GM19455 (cell line): Measurements from ENCODE around the gene TBC1D1.

ENCODE experiments used
- ATAC-seq: cut with Tn5 transposase; IDR thresholded peaks from one replicate; pipeline ENCODE4 v1.9.1; 2021; ENCODE audit not compliant: unreplicated experiment

The TBC1D1 gene

GRCh38 chr4:37989398-37990260, 98.7 kb downstream of the TBC1D1 start:
- ATAC-seq: no peak

DNA sequence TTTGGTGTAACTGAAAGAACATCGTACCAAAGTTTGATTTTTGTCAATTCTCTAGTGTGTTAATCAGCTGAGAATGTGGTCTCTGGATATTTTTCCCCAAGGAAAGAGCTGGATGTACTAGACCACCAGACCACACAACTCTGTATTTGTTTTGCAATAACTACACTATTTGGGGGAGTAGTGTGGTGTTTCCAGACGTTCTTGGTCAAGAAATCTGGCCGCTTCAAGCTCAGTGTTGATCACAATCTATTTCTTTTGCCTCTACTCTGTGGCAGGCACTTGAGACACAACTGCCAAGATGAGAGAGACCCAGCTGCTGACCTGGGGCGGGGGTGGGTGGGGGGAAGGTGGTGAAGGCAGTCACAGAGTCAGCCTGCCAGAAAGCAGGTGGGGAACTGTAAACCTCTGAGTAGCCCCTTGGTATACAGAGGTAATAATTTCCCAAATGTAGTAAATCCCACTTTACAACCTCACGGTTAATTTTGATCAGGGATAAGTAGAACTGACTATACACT, 99.9 kb downstream of the TBC1D1 start:
- ATAC-seq: no peak

- no peak for ATAC-seq
These were observed 100.9 kb downstream of the TBC1D1 start for GRCh38 chr4:37991623-37992410.

DNA sequence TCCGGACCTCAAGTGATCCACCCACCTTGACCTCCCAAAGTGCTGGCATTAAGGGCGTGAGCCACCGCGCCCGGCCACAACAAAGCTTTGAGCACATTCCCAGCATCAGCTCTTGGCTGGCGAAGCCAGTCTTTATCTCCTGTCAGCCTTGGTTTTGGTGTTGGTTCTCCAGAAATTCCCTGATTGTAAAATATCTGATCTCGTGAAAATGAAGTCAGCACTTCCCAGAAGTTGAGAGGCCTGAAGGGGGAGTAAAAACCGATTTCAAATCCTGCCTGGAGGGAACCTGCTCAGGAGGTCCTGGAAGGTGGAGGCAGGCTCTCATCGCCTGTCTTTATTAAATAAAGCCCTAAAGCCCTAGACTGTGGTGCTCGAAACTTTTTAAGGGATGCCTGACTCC, 102.9 kb downstream of the TBC1D1 start:
- no peak for ATAC-seq

DNA sequence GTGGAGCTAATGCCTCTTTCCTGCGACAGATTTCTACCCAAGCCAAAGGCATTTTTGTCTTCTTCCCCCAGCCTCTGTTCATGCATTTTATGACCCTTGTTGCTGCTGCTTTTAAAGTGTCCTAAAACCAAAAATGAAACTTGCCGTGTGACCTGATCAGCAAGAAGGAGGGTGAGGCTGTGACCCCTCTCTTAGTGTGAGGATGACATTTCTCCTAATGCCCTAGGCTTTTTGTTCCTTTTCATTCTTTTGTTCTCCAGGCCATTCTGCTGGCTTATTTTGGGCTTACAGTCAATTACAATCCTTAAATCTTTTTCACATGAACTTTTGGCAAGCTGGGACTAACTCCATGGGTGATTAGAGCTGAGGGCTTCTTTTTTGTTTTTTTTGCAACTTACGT, 103.7 kb downstream of the TBC1D1 start:
- ATAC-seq: no peak

- ATAC-seq: no peak
These were observed 104.5 kb downstream of the TBC1D1 start for GRCh38 chr4:37995299-37995821.

- no peak for ATAC-seq
These were observed 105.3 kb downstream of the TBC1D1 start for GRCh38 chr4:37995981-37996775.

- no peak for ATAC-seq
These were observed 107.3 kb downstream of the TBC1D1 start for GRCh38 chr4:37998226-37998625.

GRCh38 chr4:37999000-37999716, 108.3 kb downstream of the TBC1D1 start:
- no peak for ATAC-seq

DNA sequence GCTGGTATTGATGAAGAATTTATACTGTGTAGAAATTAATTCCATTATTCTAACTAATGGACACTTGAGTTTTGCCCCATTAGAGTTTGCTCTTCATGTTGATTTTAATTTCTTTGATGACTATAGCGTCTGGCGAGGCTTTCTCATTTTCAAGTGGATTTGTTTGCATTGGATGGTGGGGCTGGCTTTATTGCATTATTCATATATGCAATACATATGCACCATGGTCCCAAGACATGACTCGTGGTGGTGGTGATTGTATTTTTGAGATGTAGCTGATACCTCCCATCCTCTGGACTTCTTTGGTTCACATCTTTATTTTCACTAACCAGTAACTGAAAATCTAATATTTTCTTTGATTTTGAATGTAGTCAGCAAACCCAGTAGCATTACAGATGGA, 109.1 kb downstream of the TBC1D1 start:
- ATAC-seq: no peak

DNA sequence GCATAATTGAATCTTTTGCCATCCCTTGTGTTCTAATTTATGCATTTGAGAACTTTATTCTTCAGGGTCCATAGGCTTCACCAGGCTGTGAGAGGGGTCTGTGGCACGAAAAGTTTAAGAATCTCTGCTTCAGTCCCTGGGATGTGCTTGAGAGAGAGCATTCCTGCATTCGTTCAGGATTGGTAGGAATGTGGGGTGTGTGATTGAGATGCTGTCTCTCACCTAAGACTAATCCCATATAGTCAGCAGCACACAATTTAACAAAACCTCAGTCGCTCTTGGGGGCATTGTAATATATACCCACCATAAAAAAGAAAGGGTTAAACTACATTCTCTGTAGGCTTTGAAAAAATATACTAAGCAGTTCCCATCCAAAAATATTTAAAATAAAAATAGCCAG, 111.0 kb downstream of the TBC1D1 start:
- no peak for ATAC-seq

DNA sequence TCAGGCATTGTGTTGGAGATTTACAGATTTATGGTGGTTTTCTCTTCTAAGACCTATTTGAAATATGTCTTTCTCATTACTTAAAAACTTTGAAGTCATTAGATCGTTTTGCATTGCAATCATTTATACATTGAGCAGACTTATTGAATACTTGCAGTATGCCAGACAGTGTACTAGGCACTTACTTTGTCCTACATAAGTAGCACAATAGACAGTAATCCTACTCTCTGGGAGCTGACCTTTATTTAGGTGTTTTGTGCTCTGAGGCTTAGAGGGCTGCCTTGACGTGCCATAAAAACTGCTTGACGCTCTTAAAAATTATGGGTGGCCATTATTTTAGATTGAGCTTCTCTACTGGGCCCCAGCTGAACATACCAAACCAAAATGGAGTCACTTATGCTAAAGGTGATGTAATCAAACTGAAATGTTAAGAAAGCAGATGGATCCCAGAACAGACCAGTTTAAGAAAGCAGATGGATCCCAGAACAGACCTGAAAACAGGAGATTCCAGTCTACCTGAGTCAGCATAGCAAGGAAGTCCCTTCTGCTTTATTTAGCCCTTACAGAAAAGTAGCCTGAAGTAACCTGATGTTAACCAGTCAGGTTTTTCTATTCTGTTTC, 111.7 kb downstream of the TBC1D1 start:
- no peak for ATAC-seq

GRCh38 chr4:38003102-38003501, 112.2 kb downstream of the TBC1D1 start:
- no peak for ATAC-seq

GRCh38 chr4:38003628-38004027, 112.7 kb downstream of the TBC1D1 start:
- ATAC-seq: no peak

- ATAC-seq: no peak
These were observed 113.2 kb downstream of the TBC1D1 start for GRCh38 chr4:38004062-38004461.

GRCh38 chr4:38004887-38005286, 114.0 kb downstream of the TBC1D1 start:
- no peak for ATAC-seq

DNA sequence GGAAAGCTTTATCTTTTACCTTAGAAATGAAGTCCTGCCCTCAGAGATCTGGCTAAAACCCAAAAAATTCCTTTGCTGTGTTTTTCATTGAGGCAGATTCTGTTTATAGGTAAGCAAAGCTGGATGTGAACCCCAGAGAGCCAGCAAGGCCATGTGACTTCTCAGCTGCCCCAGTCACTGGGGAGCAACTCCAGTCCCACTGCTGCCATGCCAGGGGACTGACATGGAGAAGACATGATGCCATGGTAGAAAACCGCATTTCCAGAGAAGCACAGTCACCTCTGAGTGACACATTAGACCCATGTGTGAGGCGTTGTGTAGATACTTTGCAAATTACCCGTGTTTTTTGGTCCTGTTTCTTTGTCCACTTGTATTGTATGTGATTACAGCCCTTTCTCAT, 114.8 kb downstream of the TBC1D1 start:
- ATAC-seq: no peak

- ATAC-seq: no peak
These were observed 116.8 kb downstream of the TBC1D1 start for GRCh38 chr4:38007645-38008044.

GRCh38 chr4:38008571-38009021, 117.7 kb downstream of the TBC1D1 start:
- ATAC-seq: no peak

GRCh38 chr4:38009421-38009820, 118.5 kb downstream of the TBC1D1 start:
- no peak for ATAC-seq
